SKM-1 treated with dmso at 0.1 percent for 144 hours (cell line): Measurements from ENCODE around the gene SCML2.
"Not testable (repeated sequence)": the region's sequence is repeated elsewhere in the genome, so short reads cannot be mapped to it uniquely, and the experiment has no call there.

Source experiments
- DNase-seq: peaks from one replicate; lab custom pipeline; 2025; ENCODE audit not compliant: unreplicated experiment; lab: John Stamatoyannopoulos, UW

The SCML2 gene

DNA sequence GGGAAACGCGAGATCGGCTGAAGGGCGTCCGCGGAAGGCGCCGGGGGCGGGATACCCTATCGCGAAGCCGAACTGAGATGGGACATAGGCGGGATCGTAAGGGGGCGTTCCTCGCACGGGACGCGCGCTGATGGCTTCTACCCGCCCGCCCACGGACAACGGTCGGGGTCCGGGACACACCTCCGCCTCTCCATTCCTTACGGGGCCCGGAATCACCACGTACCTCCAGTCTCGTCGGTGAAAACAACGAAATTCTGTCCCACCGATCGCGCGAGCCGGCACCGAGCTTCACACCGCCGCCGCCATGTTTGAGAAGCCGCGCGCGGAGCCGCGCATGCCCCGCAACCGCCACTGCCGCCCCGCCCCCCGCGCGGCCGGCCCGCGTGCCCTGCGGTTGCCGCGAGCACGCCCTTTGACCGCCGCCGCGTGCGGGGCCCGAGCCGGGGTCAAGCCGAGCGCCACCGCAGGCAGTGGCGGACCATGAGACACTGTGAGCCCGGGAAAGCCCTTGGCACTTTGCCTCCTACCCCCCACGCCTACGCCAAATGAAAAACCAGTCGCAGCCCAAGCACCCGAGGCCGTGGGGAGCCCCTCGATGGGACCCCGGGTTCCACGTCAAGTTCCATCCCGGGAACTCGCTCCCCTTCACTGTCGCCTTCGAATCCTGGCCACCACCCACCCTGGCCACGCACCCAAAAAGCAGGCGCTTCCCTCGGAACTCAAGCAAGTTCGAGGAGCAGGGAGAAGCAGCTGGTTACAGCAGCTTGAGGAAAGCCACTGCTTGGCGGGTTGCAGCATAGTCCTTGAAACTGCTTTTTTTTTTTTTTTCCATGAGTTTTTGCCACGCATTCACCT is at the start of gene SCML2:
Gene SCML2 (minus strand): TSS at position 320 of the 855 bp plus-strand sequence. CDS start 20,617 bp downstream, outside the sequence.
- peak; percentile 17 for DNase-seq

DNA sequence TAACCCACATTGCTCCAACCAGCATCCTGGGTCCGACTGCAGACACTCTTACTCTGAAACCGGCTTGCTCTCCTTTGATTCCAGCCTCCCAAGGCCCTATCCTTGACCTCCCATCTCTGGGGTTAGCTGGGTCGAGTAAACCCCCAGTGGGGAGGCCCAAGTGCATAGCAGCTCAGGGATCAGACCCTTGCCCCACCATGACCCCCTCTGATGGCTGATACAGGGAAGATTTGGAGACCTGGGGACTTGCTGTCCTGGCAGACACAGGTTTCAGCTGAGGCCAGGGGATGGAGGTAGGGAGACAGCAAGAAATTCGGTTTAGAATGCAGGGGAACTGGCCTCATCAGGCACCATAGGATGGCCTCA is 47.3 kb upstream of the SCML2 start:
- no peak for DNase-seq

DNA sequence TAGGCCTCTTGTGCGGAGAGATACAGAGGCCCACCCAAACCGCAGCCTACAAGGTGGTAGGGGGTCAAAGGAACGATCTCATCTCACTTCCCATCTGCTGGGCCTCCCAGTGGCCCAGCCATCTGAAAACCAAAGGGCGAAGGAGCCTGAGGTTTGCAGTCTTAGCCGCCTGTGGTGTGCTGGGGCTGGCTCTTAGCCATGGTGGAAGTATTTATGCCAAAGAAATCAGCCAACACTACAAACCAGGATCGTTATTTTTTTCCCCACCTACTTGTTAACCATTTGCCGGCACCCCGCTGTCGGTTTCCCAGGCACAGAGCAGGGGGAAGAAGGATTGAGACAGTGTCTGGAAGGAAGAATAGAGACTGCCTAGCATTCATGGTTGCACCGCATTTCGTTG is 40.0 kb upstream of the SCML2 start:
- DNase-seq: no peak

DNA sequence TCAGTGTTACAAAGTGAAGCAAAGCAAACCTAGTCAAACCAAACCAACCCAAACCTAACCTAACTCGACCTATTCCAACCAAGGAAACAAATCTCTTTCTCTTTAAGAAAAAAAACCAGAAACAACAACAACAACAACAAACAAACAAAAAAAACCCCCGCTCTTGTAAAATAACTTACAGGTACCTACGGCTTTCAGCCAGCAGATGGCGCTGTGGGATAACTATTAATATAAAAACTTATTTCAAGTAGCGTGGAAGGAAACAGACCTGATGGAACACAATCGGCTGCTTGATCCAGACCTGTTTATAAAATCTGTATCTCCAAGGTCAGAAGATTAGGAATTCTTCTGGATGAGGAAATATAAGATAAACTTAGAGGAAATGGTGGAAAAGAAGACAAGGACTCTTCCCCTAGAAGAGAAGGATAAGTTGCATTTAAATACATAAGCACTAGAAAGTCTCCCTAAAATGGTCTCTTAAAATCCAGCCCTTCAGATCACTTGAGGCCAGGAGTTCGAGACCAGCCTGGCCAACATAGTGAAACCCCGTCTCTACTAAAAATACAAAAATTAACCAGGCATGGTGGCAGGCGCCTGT is 36.6 kb upstream of the SCML2 start:
- DNase-seq: peak; percentile 11

DNA sequence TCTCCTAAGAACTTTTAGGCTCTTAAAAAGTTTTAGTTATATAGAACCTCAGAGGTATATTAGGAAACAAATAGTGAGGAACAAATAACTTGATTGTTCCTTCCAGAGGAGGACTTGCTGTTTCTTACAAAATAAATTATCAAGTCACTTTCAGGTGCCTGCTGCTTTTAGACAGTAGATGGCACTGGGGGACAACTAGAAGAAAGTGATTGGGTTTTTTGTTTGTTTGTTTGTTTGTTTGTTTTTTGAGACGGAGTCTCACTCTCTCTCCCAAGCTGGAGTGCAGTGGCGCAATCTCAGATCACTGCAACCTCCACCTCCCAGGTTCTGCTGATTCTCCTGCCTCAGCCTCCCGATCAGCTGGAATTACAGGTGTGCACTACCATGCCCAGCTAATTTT is 35.5 kb upstream of the SCML2 start:
- no peak for DNase-seq

DNA sequence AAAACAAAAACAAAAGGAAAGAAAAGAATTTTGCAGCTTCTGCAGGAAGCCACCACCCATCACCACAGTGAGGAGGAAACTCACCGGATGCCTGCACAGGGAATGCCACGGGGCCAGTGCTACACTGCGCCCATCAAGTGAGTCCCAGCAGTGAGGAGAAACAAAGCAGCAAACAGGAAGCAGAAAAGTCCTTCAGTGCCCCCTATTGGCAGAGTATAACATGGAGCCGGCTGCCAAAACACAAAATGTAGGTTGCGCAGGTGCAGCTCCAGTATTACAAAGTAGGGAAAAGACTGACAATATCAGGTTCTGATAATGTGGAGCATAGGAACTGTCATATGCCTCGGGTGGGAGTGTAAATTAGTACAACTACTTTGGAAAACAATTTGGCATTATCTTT is 23.3 kb upstream of the SCML2 start:
- peak; percentile 7 for DNase-seq

DNA sequence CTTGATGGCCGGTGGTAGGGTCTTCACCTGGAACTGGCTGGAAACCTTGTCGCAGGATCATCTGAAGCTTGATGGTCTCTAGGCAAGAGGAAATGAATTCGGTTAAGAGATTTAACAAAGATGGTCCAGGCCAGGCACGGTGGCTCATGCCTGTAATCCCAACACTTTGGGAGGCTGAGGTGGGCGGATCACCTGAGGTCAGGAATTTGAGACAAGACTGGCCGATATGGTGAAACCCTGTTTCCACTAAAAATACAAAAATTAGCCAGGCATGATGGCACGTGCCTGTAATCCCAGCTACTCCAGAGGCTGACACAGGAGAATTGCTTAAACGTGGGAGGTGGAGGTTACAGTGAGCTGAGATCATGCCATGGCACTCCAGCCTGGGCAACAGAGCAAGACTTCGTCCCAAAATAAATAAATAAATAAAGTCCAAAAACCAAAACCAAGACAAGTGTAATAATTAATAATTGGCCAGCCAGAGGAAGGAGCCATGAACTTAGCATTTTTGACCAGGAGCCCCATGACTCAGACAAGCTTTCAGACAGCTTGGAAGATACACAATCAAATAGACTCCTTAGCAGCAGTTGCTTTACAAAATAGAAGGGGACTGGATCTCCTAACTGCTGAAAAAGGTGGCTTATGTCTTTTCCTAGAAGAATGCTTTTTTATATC is 20.8 kb upstream of the SCML2 start:
- not testable (repeated sequence) for DNase-seq

DNA sequence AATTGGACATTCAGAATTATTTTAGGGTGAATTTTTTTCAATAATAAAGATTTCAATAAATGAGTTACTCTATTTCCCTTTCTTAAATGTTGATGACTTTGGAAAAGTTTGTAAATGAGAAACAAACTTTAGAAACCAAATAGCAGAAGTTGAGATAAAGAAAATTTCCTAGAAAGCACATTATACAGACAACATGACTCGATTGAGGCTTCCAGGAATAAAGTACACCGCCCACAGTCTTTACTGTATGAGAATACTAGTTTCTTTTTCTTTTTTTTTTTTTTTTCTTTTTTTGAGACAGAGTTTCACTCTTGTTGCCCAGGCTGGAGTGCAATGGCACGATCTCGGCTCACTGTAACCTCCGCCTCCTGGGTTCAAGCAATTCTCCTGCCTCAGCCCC is 14.6 kb upstream of the SCML2 start:
- not testable (repeated sequence) for DNase-seq

DNA sequence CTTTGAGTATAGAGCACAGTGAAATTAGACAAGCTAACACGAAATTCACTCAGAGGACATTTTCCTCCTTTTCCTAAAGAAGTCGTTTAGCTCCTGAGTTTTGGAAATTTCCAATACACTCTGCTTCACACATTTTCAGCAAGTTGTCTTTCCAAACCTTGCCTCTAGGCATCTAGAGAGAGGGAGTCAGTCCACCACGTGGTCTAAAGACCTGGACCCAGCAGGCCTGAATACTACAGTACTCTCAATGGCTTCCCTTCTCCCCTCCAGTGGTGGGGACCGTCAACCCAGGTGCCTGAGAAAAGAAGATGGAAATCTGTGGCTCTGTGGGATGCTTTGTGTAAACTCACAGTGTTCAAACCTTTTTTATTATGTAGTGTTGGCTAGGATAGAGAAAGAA is 13.9 kb upstream of the SCML2 start:
- DNase-seq: no peak

DNA sequence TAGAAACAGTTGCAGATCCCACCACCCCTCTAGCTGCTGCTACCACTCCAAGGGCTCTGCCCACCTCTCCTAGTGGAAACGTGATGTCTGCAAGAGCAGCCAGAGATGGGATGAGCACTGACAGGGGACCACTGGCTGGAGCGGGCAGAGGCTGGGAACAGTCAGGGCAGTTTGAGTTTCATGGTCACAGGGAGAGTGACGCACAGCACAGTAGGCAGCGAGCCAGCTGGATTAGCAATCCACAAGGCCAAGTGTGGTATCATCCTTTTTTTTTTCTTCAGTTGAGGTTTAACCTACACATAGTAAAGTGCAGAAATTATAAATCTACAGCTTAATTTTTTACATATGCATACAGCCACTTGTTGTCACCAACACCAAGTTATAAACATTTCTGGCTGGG is 6.4 kb upstream of the SCML2 start:
- DNase-seq: no peak

DNA sequence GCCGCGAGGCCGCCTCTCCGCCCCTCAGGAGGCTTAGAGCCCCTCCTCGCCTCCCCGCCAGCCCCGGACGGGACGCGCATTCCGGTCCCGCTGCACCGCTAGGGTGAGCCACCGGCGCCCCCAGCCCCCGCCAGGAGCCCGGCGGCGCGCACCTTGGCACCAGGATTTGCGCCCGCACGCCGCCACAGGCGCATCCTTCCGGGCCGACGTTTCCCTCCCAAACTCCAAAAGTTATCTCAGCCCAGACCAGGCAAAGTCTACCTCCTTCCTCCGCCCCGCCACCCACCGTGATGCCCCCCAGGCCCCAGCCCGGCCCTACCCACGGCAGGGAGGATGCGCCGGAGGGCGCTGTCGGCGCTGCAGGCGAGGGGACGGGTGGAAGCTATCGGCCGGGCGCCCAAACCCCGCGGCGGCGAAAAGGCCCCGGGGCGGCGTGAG is 538 bp downstream of the SCML2 start:
- DNase-seq: no peak

DNA sequence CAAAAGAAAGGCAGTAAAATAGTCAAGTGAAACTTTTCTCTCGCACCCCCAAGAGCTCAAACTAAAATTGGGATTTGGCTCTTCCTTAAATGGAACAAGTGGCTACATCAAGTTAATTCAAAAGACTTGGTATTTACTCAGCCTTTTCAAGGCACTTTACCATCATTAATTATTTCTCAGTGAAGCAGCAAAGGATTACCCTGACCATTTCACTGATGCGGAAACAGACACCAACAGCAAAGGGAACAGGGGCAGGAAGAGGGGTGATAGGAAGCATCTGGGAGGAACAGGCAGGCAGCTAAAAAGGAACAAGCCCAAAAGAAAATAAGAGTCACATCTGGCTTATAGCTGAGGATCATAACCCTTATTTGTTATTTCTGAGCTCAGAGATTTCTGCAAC is 2.7 kb downstream of the SCML2 start:
- DNase-seq: no peak

DNA sequence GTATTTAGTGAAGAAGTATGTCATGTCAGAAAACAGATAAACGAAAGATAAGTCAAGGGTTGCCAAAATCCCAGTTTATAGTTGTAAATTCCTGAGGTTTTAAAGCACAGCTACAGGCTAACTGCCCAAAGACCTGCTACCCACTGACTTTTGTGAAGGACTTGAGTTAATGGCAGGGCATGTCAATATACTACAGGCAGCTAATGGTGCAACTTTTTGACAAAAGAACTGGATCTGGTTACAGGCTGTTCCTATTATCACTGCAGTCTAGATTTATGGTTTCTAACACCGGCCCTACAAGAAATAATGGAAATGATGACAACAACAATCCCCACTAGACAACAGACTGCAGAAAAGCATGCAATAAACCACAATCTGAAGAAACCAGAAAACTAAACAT is 6.4 kb downstream of the SCML2 start:
- no peak for DNase-seq

DNA sequence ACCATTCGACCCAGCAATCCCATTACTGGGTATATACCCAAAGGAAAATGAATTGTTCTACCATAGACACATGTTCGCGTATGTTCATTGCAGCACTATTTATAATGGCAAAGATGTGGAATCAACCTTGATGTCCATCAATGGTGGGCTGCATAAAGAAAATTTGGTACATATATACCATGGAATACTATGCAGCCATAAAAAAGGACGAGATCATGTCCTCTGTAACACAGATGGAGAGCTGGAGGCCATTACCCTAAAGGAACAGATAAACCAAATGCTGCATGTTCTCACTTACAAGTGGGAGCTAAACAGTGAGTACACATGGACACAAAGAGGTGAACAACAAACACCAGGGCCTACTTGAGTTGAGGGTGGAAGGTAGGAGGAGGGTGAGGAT is 45.1 kb downstream of the SCML2 start:
- DNase-seq: no peak

DNA sequence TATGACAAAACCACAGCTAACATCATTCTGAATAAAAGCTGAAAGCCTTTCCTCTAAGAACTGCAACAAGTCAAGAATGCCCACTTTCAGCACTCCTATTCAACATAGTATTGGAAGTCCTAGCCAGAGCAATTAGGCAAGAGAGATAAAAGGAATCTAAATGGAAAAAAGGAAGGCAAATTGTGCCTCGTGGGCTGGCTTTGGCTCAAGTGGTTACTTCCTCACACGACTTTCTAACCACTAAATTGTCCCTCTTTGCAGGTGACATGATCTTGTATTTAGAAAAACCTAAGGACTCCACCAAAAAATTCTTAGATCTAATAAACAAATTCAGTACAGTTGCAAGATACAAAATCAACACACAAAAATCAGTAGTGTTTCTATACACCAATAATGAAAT is 57.2 kb downstream of the SCML2 start:
- DNase-seq: no peak

DNA sequence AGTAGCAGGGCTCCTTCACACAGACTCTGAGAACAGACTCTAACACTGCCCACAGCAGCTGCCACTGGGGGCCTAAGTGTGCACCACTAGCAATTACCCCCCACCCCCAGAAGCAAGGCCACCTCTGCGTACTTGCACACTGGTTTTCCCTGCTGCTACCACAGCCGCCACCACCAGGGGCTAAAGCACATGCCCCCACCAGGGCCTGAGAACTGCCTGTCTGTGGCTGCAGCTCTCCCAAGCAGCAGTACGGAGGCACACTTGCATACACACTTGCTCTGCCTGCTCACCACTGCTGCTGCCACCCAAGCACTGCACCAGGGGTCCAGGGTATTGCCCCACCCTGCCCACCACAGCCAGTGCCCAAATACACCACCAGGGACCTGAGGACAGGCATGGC is 59.6 kb downstream of the SCML2 start:
- no peak for DNase-seq

DNA sequence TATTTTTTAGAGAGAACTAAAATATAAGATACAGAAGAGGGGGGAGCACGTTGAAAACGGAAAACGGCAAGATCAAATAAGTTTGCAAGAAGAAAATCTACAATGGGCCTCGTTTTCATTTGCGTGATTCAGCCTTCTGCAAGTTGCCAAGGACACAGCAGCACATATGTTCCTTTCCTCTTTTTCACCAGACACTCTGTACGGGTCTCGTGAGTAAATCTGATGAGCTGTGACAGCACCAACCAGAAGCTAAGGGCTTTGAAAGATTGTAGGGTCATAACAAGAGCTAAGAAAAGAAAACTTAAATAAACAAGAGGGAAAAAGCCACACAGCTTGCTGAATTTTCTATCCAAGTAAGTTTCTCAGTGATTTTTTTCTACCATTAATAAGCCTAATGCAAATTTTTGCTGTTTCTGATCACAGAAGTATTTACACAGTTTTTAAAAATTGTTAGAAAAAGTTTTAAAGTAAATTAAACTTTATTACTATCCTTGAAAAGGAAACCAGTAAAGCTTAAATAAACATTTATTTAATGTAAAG is 63.4 kb downstream of the SCML2 start:
- no peak for DNase-seq

DNA sequence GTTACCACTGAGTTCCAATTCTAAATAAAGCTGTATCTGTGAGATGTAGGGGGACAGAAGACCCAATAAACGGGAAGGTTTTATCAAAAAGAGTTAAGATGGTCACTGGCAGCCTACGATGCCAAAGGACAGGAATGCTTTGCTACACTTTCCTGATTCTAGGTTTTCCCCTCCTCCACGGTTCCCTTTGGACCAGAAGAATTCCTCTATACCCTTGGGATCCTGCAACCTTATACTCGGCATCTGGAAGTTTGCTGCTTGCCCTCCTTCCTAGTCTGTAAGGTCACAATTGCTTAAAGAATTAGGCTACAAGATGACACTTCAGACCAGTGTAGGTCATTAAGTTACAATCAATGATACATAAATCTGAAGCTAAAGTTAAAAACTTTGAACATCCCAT is 64.3 kb downstream of the SCML2 start:
- DNase-seq: no peak

DNA sequence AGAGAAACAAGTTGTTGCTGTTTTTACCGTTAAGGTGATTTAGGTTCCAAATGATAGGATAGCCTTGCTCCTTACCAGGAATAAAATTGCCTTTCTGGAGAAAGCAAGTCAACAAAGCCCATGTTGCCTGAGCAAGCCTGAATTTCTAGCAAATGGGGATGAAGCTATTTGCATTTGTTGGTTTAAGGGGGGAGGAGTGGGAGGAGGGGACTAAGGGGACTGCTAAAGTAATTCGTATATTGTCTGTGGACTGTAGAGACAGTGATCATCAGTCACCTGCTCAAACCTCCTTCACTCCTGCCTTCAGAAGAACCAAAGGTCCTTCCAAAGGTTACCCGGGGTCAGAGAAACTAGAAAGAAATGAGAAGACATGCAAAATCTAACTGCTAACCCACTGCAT is 65.8 kb downstream of the SCML2 start:
- DNase-seq: no peak

DNA sequence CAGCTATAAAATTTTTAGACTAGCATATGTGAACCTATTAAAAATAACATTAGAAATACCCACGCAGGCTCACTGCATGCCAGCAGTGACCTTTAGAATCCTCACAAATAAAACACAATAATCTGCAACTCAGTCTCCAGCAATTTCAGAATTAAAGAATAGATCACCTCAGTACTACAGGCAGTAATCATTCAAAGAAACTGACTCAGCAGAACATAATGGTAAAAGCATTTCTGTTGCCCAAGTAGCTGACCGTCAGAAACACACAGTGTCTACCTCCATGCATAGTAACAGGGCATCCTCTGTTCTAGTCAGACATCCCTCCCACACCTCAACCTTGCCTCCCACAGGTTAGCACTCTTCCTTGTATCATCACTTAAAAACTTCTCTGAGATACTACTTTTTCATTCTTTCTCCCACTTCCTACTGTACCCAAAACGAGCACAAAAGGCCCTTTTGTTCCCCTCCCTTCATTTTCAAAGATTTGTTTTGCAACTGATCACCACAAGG is 68.1 kb downstream of the SCML2 start:
- DNase-seq: no peak

DNA sequence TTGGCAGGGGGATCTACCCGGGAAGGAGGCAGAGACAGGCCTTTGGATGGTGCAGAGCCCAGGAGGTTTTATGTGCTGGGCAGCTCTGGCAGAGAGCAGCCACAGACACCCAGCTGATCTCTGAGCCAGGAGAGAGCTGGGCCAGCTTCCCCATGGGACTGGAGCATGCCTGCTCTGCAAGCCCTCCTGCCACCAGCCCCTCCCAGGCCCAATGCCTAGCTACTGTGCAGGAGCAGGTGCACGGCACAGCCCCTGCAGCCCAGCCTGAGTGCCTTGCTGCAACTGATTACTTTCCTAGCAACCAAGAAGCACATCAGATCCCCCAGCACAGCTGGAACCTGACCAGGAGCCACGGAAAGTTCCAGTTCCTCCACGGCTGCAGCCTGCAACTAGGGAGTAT is 76.0 kb downstream of the SCML2 start:
- no peak for DNase-seq

DNA sequence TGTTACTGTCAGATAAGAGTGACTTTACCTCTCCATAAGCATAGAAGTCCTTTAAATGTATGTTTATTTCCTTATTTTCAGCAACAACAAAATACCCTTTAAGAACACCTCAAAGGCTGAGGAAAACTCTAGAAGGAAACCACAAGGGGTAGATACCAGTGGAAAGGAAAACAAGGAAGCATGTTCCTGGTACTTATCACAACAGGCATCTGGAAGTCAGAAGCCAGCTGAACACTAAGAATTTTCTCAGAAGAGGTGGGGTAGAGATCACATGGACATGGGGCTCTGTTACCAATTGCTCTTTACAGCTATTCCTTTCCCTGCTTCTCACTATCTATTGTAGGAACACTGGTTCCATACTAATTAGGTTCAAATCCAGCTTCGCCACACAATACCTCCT is 82.3 kb downstream of the SCML2 start:
- no peak for DNase-seq
